HepG2 (cell line): ENCODE results near the gene ZNF184. TPM values are rescaled to one million over a fixed set of nuclear protein-coding genes. Genes with fewer than 3 reads are reported as not detected.
A peak's percentile ranks its signal among the peaks of the same experiment; 100 is the strongest.

Experiments used
- CCAR2 ChIP-seq: fragments of 200-400 bp; formaldehyde crosslinking; optimal IDR thresholded peaks from 2 replicates; pipeline ENCODE3; 2018; ENCODE audit warnings: low read depth, mild to moderate bottlenecking, low read length, moderate library complexity
- CENPX ChIP-seq: sonication (generic); formaldehyde crosslinking; IDR thresholded peaks from 2 replicates; pipeline ENCODE4 v1.9.0; 2021; ENCODE audit warnings: mild to moderate bottlenecking, missing genetic modification reagents, moderate library complexity
- ELF1 ChIP-seq: sonication (generic); formaldehyde crosslinking; IDR thresholded peaks from 2 replicates; pipeline ENCODE4 v1.4.0; 2020; ENCODE audit warnings: missing genetic modification reagents
- LRRFIP1 ChIP-seq: sonication (generic); formaldehyde crosslinking; conservative IDR thresholded peaks from 2 replicates; pipeline ENCODE4 v1.4.0; 2020; ENCODE audit warnings: missing genetic modification reagents
- PBX2 ChIP-seq: IDR thresholded peaks from 2 replicates; pipeline ENCODE4 v1.6.1; 2016; ENCODE audit warnings: control low read depth
- REXO4 ChIP-seq: sonication (generic); formaldehyde crosslinking; IDR thresholded peaks from 2 replicates; pipeline ENCODE4 v1.8.0; 2022; ENCODE audit warnings: missing genetic modification reagents, mild to moderate bottlenecking, borderline replicate concordance
- RFX1 ChIP-seq: fragments of 450-650 bp; IDR thresholded peaks from 2 replicates; pipeline ENCODE4 v1.6.1; 2017
- SATB2 ChIP-seq: sonication (generic); formaldehyde crosslinking; IDR thresholded peaks from 2 replicates; pipeline ENCODE4 v1.5.0; 2020; ENCODE audit warnings: missing genetic modification reagents
- SKI ChIP-seq: fragments of 450-650 bp; IDR thresholded peaks from one replicate; pipeline ENCODE4 v1.6.1; 2018; ENCODE audit warnings: mild to moderate bottlenecking; ENCODE audit not compliant: partially characterized antibody
- TOE1 ChIP-seq: sonication (generic); formaldehyde crosslinking; IDR thresholded peaks from 2 replicates; pipeline ENCODE4 v1.4.0; 2020; ENCODE audit warnings: mild to moderate bottlenecking, missing genetic modification reagents
- U2AF1 ChIP-seq: fragments of 200-400 bp; formaldehyde crosslinking; optimal IDR thresholded peaks from 2 replicates; pipeline ENCODE3; 2017; ENCODE audit warnings: mild to moderate bottlenecking, low read depth, low read length
- ZBTB39 ChIP-seq: sonication (generic); formaldehyde crosslinking; IDR thresholded peaks from 2 replicates; pipeline ENCODE4 v1.5.0; 2020; ENCODE audit warnings: missing genetic modification reagents
- ZBTB4 ChIP-seq: sonication (generic); formaldehyde crosslinking; IDR thresholded peaks from 2 replicates; pipeline ENCODE4 v1.4.0; 2020; ENCODE audit warnings: missing genetic modification reagents, mild to moderate bottlenecking, borderline replicate concordance
- ZNF414 ChIP-seq: sonication (generic); formaldehyde crosslinking; IDR thresholded peaks from 2 replicates; pipeline ENCODE4 v1.5.0; 2020; ENCODE audit warnings: missing genetic modification reagents
- ZNF704 ChIP-seq: sonication (generic); formaldehyde crosslinking; IDR thresholded peaks from 2 replicates; pipeline ENCODE4 v1.8.1; 2023; ENCODE audit warnings: mild to moderate bottlenecking, inconsistent platforms, moderate library complexity, missing genetic modification reagents, borderline replicate concordance
- ZSCAN21 ChIP-seq: sonication (generic); formaldehyde crosslinking; IDR thresholded peaks from 2 replicates; pipeline ENCODE4 v1.8.0; 2022; ENCODE audit warnings: mild to moderate bottlenecking, missing genetic modification reagents, moderate library complexity, borderline replicate concordance
- polyA plus RNA-seq, 8 experiments: library from polyadenylated mRNA; depleted of rRNA in 3 of 8; stranded (reverse) in 7 of 8; unstranded in 1 of 8; fragments of >200 nt; fragmentation: Illumina TruSeq in 4 of 8; extraction: Trizol in 4 of 8; gene quantifications; 2 replicates each; pipeline versions ENCODE4 v1.2.1 to v1.2.3, GENCODE V29; 2011 to 2016; ENCODE audit warnings: low read depth in 4 of 8, missing spikeins in 1 of 8, mixed read lengths in 1 of 8; ENCODE audit not compliant: insufficient read depth in 1 of 8
- total RNA-seq, 5 experiments: library from RNA; depleted of rRNA; stranded (reverse); fragments of >200 nt; fragmentation: Illumina TruSeq; extraction: Trizol; gene quantifications; 2 replicates each; pipeline ENCODE4 v1.2.3, GENCODE V29; 2016; ENCODE audit warnings: low read depth in 1 of 5

Gene ZNF184
- total and polyA plus RNA-seq, 2 of the 13 experiments (the other 11 are each of a cell fraction or from before 2014, with no cell fraction given): 2.1 to 10.1 TPM

- TF ChIP-seq PBX2 (no peak), U2AF1 (peak; percentile 69), ELF1 (peak; percentile 97), SKI (peak; percentile 28), SATB2 (no peak), ZBTB4 (0 out of 2 replicates have a peak, but pooled peaks have one; percentile 3), TOE1 (CRISPR knock-in tag) (peak; percentile 87; the same call in 1 of the 2 replicates), ZSCAN21 (CRISPR knock-in tag) (peak; percentile 91; the same call in 1 of the 2 replicates), LRRFIP1 (peak; percentile 28; the same call in 1 of the 2 replicates), REXO4 (CRISPR knock-in tag) (no peak), CENPX (no peak), RFX1 (peak; percentile 97), ZNF414 (CRISPR knock-in tag) (peak; percentile 94; the same call in 1 of the 2 replicates), CCAR2 (no peak), ZNF704 (CRISPR knock-in tag) (peak; percentile 87; the same call in 1 of the 2 replicates), ZBTB39 (CRISPR knock-in tag) (no peak)
Observed at GRCh38 chr6:27472617-27473400, at the start of gene ZNF184 (continued).
